GM19193 (cell line): ENCODE data around the gene FAM169A.

Experiments
- POLR2A ChIP-seq: IDR thresholded peaks from 4 replicates; pipeline ENCODE4 v1.6.1; 2011; ENCODE audit not compliant: insufficient read depth, insufficient read length; ENCODE audit errors: extremely low read depth

FAM169A gene

GRCh38 chr5:74870299-74871067, 4.3 kb upstream of the FAM169A start:
- no peak for TF ChIP-seq POLR2A

GRCh38 chr5:74866596-74867162, 492 bp upstream of the FAM169A start:
- TF ChIP-seq POLR2A: no peak

GRCh38 chr5:74865256-74865803, 857 bp downstream of the FAM169A start:
- no peak for TF ChIP-seq POLR2A

GRCh38 chr5:74864823-74865222, 1.4 kb downstream of the FAM169A start:
- TF ChIP-seq POLR2A: no peak

GRCh38 chr5:74863726-74864125, 2.5 kb downstream of the FAM169A start:
- TF ChIP-seq POLR2A: no peak

GRCh38 chr5:74862221-74862620, 4.0 kb downstream of the FAM169A start:
- TF ChIP-seq POLR2A: no peak

GRCh38 chr5:74853256-74853655, 12.9 kb downstream of the FAM169A start:
- no peak for TF ChIP-seq POLR2A

- TF ChIP-seq POLR2A: no peak
Observed at GRCh38 chr5:74851684-74852353, 14.4 kb downstream of the FAM169A start.

GRCh38 chr5:74850789-74851425, 15.3 kb downstream of the FAM169A start:
- no peak for TF ChIP-seq POLR2A

- no peak for TF ChIP-seq POLR2A
Observed at GRCh38 chr5:74850030-74850429, 16.2 kb downstream of the FAM169A start.

- no peak for TF ChIP-seq POLR2A
Observed at GRCh38 chr5:74848553-74849025, 17.6 kb downstream of the FAM169A start.

- no peak for TF ChIP-seq POLR2A
Observed at GRCh38 chr5:74839229-74839628, 27.0 kb downstream of the FAM169A start.

- TF ChIP-seq POLR2A: no peak
Observed at GRCh38 chr5:74838262-74838661, 27.9 kb downstream of the FAM169A start.

- TF ChIP-seq POLR2A: no peak
Observed at GRCh38 chr5:74837115-74837514, 29.1 kb downstream of the FAM169A start.
